Nephron progenitor cell (in vitro differentiated cells): ENCODE data around the gene GNPAT.

Source experiments
- DNase-seq: peaks from one replicate; pipeline ENCODE4 v3.0.0; 2021
- H3K27ac Mint-ChIP-seq: 2 replicates; pipeline ENCODE4 v1.8.0; 2021; ENCODE audit warnings: mild to moderate bottlenecking, moderate library complexity, mixed read lengths
- H3K27me3 Mint-ChIP-seq: 2 replicates; pipeline ENCODE4 v1.8.0; 2021; ENCODE audit warnings: mild to moderate bottlenecking, low read depth, mixed read lengths; ENCODE audit not compliant: poor library complexity
- H3K36me3 Mint-ChIP-seq: 2 replicates; pipeline ENCODE4 v1.8.0; 2021; ENCODE audit warnings: low read depth, mixed read lengths
- H3K4me1 Mint-ChIP-seq: 2 replicates; pipeline ENCODE4 v1.8.0; 2021; ENCODE audit warnings: mixed read lengths
- H3K4me3 Mint-ChIP-seq: 2 replicates; pipeline ENCODE4 v1.8.0; 2021; ENCODE audit warnings: mild to moderate bottlenecking, moderate library complexity, mixed read lengths
- H3K9me3 Mint-ChIP-seq: 2 replicates; pipeline ENCODE4 v1.8.0; 2021; ENCODE audit warnings: mild to moderate bottlenecking, moderate library complexity, mixed read lengths
- TF ChIP-seq, protein P1 (sequence below): fragments of 200-600 bp; sonication (generic); IDR thresholded peaks from 2 replicates; pipeline ENCODE4 v1.5.0; 2021; ENCODE audit warnings: antibody characterized with exemption

Gene GNPAT

DNA sequence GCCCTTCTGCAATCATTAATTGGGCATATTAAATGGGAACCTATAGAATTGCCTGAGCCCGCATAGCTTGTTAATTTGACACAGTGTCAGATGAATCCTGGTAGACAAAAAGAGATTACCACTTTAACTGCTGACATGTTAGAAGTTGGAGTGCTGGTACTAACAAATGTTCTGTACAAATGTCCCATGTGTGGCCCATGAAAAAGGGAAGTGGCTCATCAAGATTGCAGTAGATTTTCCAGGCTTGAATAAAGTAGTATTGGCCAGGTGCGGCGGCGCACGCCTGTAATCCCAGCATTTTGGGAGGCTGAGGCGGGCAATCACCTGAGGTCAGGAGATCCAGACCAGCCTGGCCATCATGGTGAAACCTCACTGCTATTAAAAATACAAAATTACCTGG is 45.6 kb downstream of the GNPAT start:
- Mint-ChIP-seq H3K36me3 (no peaks in the 10 kb centered on the region), H3K4me1 (peaks cover 9% of the 10 kb centered on the region), H3K27ac (no peak overlapping the region), H3K4me3 (no peak overlapping the region), H3K27me3 (peaks cover 4% of the 10 kb centered on the region), H3K9me3 (peaks cover 3% of the 10 kb centered on the region)
- TF ChIP-seq, protein P1, sequence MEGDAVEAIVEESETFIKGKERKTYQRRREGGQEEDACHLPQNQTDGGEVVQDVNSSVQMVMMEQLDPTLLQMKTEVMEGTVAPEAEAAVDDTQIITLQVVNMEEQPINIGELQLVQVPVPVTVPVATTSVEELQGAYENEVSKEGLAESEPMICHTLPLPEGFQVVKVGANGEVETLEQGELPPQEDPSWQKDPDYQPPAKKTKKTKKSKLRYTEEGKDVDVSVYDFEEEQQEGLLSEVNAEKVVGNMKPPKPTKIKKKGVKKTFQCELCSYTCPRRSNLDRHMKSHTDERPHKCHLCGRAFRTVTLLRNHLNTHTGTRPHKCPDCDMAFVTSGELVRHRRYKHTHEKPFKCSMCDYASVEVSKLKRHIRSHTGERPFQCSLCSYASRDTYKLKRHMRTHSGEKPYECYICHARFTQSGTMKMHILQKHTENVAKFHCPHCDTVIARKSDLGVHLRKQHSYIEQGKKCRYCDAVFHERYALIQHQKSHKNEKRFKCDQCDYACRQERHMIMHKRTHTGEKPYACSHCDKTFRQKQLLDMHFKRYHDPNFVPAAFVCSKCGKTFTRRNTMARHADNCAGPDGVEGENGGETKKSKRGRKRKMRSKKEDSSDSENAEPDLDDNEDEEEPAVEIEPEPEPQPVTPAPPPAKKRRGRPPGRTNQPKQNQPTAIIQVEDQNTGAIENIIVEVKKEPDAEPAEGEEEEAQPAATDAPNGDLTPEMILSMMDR = no peak
- DNase-seq = no peak

DNA sequence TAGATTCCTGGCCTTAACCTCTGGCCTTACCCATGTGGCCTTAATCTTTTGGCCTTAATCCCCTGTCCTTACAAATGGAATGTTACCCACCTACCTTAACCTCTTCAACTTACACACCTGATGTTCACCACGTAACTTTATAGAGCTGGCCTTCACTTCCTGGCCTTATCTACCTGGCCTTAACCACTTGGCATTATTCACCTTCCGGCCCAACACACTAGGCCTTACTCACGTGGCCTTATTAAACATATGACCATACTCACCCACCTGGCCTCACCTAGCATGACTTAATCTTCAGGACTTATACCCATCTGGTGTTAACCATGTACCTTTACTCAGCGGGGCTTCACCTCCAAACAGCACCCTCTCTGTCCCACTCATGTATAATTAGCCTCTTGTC is 54.9 kb downstream of the GNPAT start:
- Mint-ChIP-seq H3K4me1 (no peaks in the 10 kb centered on the region), H3K36me3 (no peaks in the 10 kb centered on the region), H3K27me3 (peaks cover 12% of the 10 kb centered on the region), H3K27ac (no peak overlapping the region), H3K4me3 (no peak overlapping the region), H3K9me3 (no peaks in the 10 kb centered on the region)
- TF ChIP-seq, protein P1 = no peak
- no peak for DNase-seq

DNA sequence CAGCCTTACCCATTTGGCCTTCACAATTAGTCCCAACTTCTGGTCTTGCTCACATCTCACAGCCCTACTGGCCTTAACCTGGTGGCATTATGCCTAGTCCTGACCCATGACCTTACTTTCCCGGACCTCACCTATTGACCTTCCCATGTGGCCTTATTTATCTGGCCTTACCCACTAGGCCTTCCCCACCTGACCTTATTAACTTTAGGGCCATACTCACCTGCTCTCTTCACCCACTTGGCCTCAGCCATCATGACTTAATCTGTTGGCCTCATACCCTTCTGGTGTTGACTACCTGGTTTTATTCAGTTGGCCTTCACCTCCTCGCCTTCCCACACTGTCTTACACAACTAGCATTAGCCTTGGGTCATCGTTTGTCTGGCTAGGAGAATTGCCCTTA is 61.0 kb downstream of the GNPAT start:
- Mint-ChIP-seq H3K4me1 (no peaks in the 10 kb centered on the region), H3K27me3 (peaks cover 4% of the 10 kb centered on the region), H3K36me3 (no peaks in the 10 kb centered on the region), H3K27ac (no peak overlapping the region), H3K4me3 (no peak overlapping the region), H3K9me3 (no peaks in the 10 kb centered on the region)
- DNase-seq = no peak
- TF ChIP-seq, protein P1 = no peak

DNA sequence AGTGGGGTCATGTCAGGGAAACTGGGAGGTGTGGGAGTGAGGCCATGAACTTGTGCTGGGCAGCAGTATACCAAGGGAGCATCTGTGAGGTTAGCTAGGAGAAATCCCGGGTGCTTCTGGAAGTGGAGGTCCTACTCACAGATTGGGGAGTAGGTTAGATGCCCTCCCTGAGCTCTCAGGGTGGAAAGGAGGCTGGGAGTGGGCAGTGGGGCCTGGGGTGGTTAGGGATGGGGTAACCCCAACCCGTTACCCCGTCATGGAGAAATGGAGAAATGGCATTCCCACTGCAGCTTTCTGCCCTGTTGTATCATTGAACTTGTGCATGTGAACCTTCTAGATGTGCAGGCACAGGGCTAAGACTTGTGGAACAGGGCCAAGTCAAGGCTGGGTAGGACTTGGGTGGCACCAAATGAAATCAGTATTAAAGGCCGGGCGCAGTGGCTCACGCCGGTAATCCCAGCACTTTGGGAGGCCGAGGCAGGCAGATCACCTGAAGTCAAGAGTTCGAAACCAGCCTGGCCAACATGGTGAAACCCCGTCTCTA is 69.5 kb downstream of the GNPAT start:
- Mint-ChIP-seq H3K9me3 (no peaks in the 10 kb centered on the region), H3K27me3 (peaks cover 28% of the 10 kb centered on the region), H3K27ac (no peak overlapping the region), H3K4me3 (no peak overlapping the region), H3K36me3 (no peaks in the 10 kb centered on the region), H3K4me1 (no peaks in the 10 kb centered on the region)
- TF ChIP-seq, protein P1 = no peak
- no peak for DNase-seq

DNA sequence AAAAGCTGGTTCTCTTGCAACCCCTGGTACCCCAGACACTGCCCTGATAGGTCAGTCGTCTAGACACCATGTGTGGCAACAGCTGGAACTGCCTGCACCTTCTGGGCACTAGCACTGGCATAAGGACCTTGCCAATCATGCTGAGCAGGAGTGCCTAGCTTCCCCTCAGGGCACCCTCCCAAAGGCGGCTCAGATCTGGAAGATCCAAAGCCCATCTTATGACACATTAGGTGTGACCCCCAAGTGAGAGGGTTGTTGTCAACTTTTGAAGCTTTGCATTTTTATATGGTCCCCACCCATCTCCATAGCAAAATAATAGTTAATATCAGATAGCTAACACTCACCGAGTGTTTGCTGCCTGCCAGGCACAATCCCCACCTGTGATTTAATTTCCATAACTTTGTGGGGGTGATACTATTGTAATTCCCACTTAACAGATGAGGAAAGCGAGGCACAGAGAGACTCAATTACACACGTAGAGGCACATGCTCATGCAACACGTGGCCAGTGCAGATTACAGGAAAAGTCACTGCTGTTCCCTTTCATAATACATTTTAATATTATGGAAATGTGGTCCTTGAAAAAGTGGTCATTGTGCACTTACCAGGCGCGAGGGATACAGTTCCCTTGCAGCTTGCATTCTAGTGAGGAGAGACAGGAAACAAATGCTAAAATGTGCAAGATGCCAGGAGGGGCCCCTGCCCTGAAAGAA is 70.9 kb downstream of the GNPAT start:
- Mint-ChIP-seq H3K36me3 (no peaks in the 10 kb centered on the region), H3K27ac (no peak overlapping the region), H3K27me3 (peaks cover 29% of the 10 kb centered on the region), H3K4me3 (no peak overlapping the region), H3K9me3 (no peaks in the 10 kb centered on the region), H3K4me1 (no peaks in the 10 kb centered on the region)
- no peak for DNase-seq
- TF ChIP-seq, protein P1 = no peak

DNA sequence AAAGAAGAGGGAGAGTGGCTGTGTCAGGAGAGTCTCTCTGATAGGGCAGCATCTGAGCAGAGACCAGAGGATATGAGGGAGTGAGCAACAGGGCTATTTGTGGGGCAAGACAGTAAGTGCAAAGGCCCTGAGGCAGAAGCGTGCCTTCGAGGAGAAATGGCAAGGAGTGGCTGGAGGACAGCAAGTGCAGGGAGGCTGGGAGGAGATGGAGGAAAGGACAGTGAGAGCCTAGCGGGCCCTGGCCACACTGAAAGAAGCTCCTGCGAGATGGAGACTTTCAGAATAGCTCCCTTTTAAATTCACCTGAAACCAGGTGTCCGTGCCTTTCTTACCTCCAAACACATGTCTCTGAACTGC is 71.4 kb downstream of the GNPAT start:
- Mint-ChIP-seq H3K36me3 (no peaks in the 10 kb centered on the region), H3K9me3 (no peaks in the 10 kb centered on the region), H3K4me3 (no peak overlapping the region), H3K4me1 (no peaks in the 10 kb centered on the region), H3K27me3 (peaks cover 29% of the 10 kb centered on the region), H3K27ac (no peak overlapping the region)
- no peak for DNase-seq
- TF ChIP-seq, protein P1 = no peak
